Measurements from ENCODE around the gene PARD3B. TPM values are rescaled to one million over a fixed set of nuclear protein-coding genes. Genes with fewer than 3 reads are reported as not detected.

Gene PARD3B
- total RNA-seq, 1 experiment from 2014 or later = 7.6 TPM

- Histone ChIP-seq H3K27ac (no peak overlapping the region), H3K36me3 (ENCODE audit: low read depth) (no peaks in the 10 kb centered on the region), H4K20me1 (ENCODE audit: insufficient read depth) (no peaks in the 10 kb centered on the region), H3K27me3 (ENCODE audit: insufficient read depth, low read depth) (no peaks in the 10 kb centered on the region), H3K9me2 (ENCODE audit: insufficient read depth) (no peaks in the 10 kb centered on the region), H3K4me3 (no peak overlapping the region), H2AFZ (no peak overlapping the region), H3K4me2 (no peak overlapping the region), H3F3A (ENCODE audit: insufficient read depth, low read depth) (no peaks in the 10 kb centered on the region), H3K9me3 (ENCODE audit: insufficient read depth, low read depth) (no peaks in the 10 kb centered on the region), H3K4me1 (replicated peaks; ENCODE audit: insufficient read depth) (no peaks in the 10 kb centered on the region), H3K79me2 (ENCODE audit: low read depth) (no peaks in the 10 kb centered on the region)
- DNase-seq = no peak
- no TSS peak for BruUV-seq (replicated peaks)
- ChIA-PET POLR2A (ENCODE audit: unreplicated experiment) (no interaction called here), CTCF (no interaction called here)
- intact Hi-C loops (cut with micrococcal nuclease; ENCODE audit: unreplicated experiment) = no loop called here
- TF ChIP-seq CTCF (conservative IDR thresholded peaks at IDR 0.05) (no peak), EZH2 (IDR thresholded peaks at IDR 0.05; ENCODE audit: low read depth) (no peak)
Observed at GRCh38 chr2:204505488-204505887, 39.8 kb upstream of the PARD3B start.

DNA sequence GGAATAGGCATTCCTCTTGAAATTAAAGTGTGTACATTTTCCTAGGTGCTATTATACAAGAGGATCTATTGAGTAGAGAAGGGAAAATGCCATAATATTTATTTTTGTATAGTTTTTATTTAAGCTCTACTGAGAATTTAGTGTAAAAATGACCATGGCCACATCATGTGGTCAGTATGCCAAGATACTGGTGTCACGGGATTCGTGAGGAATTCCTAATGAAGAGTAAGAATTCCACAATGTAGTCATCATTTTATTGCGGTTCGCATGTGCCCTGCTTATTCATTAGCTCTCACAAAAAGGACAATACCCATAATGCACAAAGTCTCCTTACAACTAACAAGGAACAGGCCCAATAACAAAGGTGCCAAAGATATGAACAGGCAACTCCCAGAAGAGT lies 39.3 kb upstream of the PARD3B start:
- Histone ChIP-seq H2AFZ (no peak overlapping the region), H3K4me1 (replicated peaks; ENCODE audit: insufficient read depth) (no peaks in the 10 kb centered on the region), H3K27ac (no peak overlapping the region), H3K4me2 (no peak overlapping the region), H3K79me2 (ENCODE audit: low read depth) (no peaks in the 10 kb centered on the region), H3K27me3 (ENCODE audit: insufficient read depth, low read depth) (no peaks in the 10 kb centered on the region), H3K9me2 (ENCODE audit: insufficient read depth) (no peaks in the 10 kb centered on the region), H3K9me3 (ENCODE audit: insufficient read depth, low read depth) (no peaks in the 10 kb centered on the region), H3F3A (ENCODE audit: insufficient read depth, low read depth) (no peaks in the 10 kb centered on the region), H3K36me3 (ENCODE audit: low read depth) (no peaks in the 10 kb centered on the region), H4K20me1 (ENCODE audit: insufficient read depth) (no peaks in the 10 kb centered on the region), H3K4me3 (no peak overlapping the region)
- no peak for DNase-seq
- intact Hi-C loops (cut with micrococcal nuclease; ENCODE audit: unreplicated experiment) = no loop called here
- ChIA-PET POLR2A (ENCODE audit: unreplicated experiment) (no interaction called here), CTCF (no interaction called here)
- BruUV-seq (replicated peaks) = no TSS peak
- TF ChIP-seq CTCF (conservative IDR thresholded peaks at IDR 0.05) (no peak), EZH2 (IDR thresholded peaks at IDR 0.05; ENCODE audit: low read depth) (no peak)

DNA sequence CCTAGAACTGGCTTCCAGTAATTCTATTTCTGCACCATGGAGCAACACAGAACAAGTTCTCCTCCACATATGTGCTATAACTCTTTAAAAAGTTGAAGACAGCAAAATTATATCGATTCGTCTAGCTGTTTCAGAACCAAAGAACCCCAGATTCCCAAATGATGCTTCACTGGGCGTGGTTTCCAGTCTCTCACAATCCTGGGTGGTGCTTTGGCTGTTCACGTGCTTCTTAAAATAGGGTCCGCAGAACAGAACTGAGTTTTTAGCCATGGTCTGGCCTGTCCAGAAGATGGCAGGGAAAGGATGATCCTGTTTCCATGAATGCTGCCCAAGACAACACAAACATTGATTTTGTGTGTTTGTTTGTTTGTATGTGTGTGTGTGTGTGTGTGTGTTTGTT lies 37.6 kb upstream of the PARD3B start:
- Histone ChIP-seq H3K9me3 (ENCODE audit: insufficient read depth, low read depth) (no peaks in the 10 kb centered on the region), H3K79me2 (ENCODE audit: low read depth) (no peaks in the 10 kb centered on the region), H3K4me1 (replicated peaks; ENCODE audit: insufficient read depth) (no peaks in the 10 kb centered on the region), H4K20me1 (ENCODE audit: insufficient read depth) (no peaks in the 10 kb centered on the region), H3K27ac (no peak overlapping the region), H3K36me3 (ENCODE audit: low read depth) (no peaks in the 10 kb centered on the region), H3K4me2 (no peak overlapping the region), H3K9me2 (ENCODE audit: insufficient read depth) (no peaks in the 10 kb centered on the region), H3F3A (ENCODE audit: insufficient read depth, low read depth) (no peaks in the 10 kb centered on the region), H3K4me3 (no peak overlapping the region), H2AFZ (no peak overlapping the region), H3K27me3 (ENCODE audit: insufficient read depth, low read depth) (no peaks in the 10 kb centered on the region)
- no peak for DNase-seq
- TF ChIP-seq EZH2 (IDR thresholded peaks at IDR 0.05; ENCODE audit: low read depth) (no peak), CTCF (conservative IDR thresholded peaks at IDR 0.05) (no peak)
- no TSS peak for BruUV-seq (replicated peaks)
- POLR2A ChIA-PET (ENCODE audit: unreplicated experiment) = no interaction called here
- intact Hi-C loops (cut with micrococcal nuclease; ENCODE audit: unreplicated experiment) = no loop called here
- CTCF ChIA-PET = no interaction called here

Data from PC-9 (cell line).